B cell (primary cell): ENCODE measurements around the gene CDH16. TPM values are rescaled to one million over a fixed set of nuclear protein-coding genes. Genes with fewer than 3 reads are reported as not detected.

Experiments used
- ATAC-seq: fragments of 200-7000 bp; cut with Tn5 transposase; one replicate; pipeline ENCODE4 v1.10.0; 2021; ENCODE audit warnings: low read depth, mild to moderate bottlenecking, moderate number of reproducible peaks, moderate library complexity
- CTCF ChIA-PET: fragments of 350-600 bp; sonication (Branson Sonifier 250); formaldehyde crosslinking; loops from one replicate; lab custom pipeline; 2021; ENCODE audit warnings: antibody characterized with exemption, inconsistent platforms; lab: Charles Lee
- POLR2A ChIA-PET: fragments of 350-600 bp; sonication (Branson Sonifier 250); formaldehyde crosslinking; loops from one replicate; lab custom pipeline; 2021; ENCODE audit warnings: antibody characterized with exemption; lab: Charles Lee
- DNase-seq: peaks from one replicate; pipeline ENCODE4 v3.0.0; 2013
- H2AFZ ChIP-seq: 2 replicates; pipeline ENCODE4 v1.6.1; 2012; ENCODE audit warnings: mild to moderate bottlenecking, low read depth, low read length; ENCODE audit not compliant: insufficient read depth, poor library complexity, severe bottlenecking
- H3K27ac ChIP-seq, 2 donors: 1 replicate in 1 of 2; 2 replicates in 1 of 2; pipeline ENCODE4 v1.5.1; 2012 to 2013; ENCODE audit warnings: low read length in 2 of 2, mild to moderate bottlenecking in 2 of 2, moderate library complexity in 1 of 2
- H3K27me3 ChIP-seq, 4 experiments: fragments of 200-600 bp in 1 of 4; sonication (generic) in 1 of 4; replicated peaks in 1 of 4; 1 replicate in 2 of 4; 2 replicates in 2 of 4; pipeline versions ENCODE4 v1.6.1 to v1.7.0; 2013 to 2016; ENCODE audit warnings: low read length in 3 of 4, mild to moderate bottlenecking in 2 of 4, mixed read lengths in 1 of 4, moderate library complexity in 1 of 4; ENCODE audit not compliant: insufficient read depth in 4 of 4, control insufficient read depth in 3 of 4; ENCODE audit errors: control extremely low read depth in 1 of 4
- H3K36me3 ChIP-seq, 2 experiments: replicated peaks in 1 of 2; 1 replicate in 1 of 2; 2 replicates in 1 of 2; pipeline versions ENCODE4 v1.6.1 to v1.7.1; 2013; ENCODE audit warnings: low read length in 1 of 2; ENCODE audit not compliant: insufficient read depth in 2 of 2, control insufficient read depth in 1 of 2; ENCODE audit errors: control extremely low read depth in 1 of 2, extremely low read depth in 1 of 2
- H3K4me1 ChIP-seq, 2 donors: fragments of 200-600 bp in 1 of 2; sonication (generic) in 1 of 2; 1 replicate in 1 of 2; 2 replicates in 1 of 2; pipeline versions ENCODE4 v1.5.1 to v1.6.1; 2013 to 2017; ENCODE audit warnings: low read length in 2 of 2; ENCODE audit not compliant: control insufficient read depth in 2 of 2, insufficient read depth in 2 of 2
- H3K4me2 ChIP-seq: replicated peaks from 2 replicates; pipeline ENCODE3; 2012; ENCODE audit warnings: mild to moderate bottlenecking, low read depth, low read length; ENCODE audit not compliant: poor library complexity, severe bottlenecking
- H3K4me3 ChIP-seq, 5 experiments: fragments of 200-600 bp in 1 of 5; sonication (generic) in 1 of 5; 1 replicate in 3 of 5; 2 replicates in 2 of 5; pipeline versions ENCODE4 v1.5.1 to v1.7.0; 2011 to 2016; ENCODE audit warnings: low read length in 4 of 5, mild to moderate bottlenecking in 4 of 5, low read depth in 2 of 5, control low read depth in 1 of 5, moderate library complexity in 1 of 5; ENCODE audit not compliant: insufficient read depth in 1 of 5; ENCODE audit errors: control extremely low read depth in 1 of 5, extremely low read depth in 1 of 5
- H3K79me2 ChIP-seq: fragments of 200-600 bp; sonication (generic); one replicate; pipeline ENCODE4 v1.6.0; 2016; ENCODE audit warnings: low read length; ENCODE audit not compliant: control insufficient read depth, insufficient read depth
- H3K9ac ChIP-seq: fragments of 200-600 bp; sonication (generic); 2 replicates; pipeline ENCODE4 v1.6.1; 2017; ENCODE audit warnings: mild to moderate bottlenecking, low read length, moderate library complexity
- H3K9me3 ChIP-seq, 3 donors: one replicate each; pipeline versions ENCODE4 v1.6.1 to v1.7.1; 2013; ENCODE audit warnings: low read length in 2 of 3; ENCODE audit not compliant: control insufficient read depth in 2 of 3, insufficient read depth in 1 of 3; ENCODE audit errors: control extremely low read depth in 1 of 3
- H4K20me1 ChIP-seq: 2 replicates; pipeline ENCODE4 v1.6.0; 2012; ENCODE audit warnings: mild to moderate bottlenecking, low read length; ENCODE audit not compliant: insufficient read depth, control insufficient read depth, poor library complexity, severe bottlenecking
- H3K27ac Mint-ChIP-seq: one replicate; pipeline ENCODE4 v1.8.0; 2021; ENCODE audit warnings: mixed read lengths
- H3K27me3 Mint-ChIP-seq: one replicate; pipeline ENCODE4 v1.8.0; 2021; ENCODE audit warnings: mixed read lengths
- H3K4me1 Mint-ChIP-seq: one replicate; pipeline ENCODE4 v1.8.0; 2021; ENCODE audit warnings: mixed read lengths
- H3K4me3 Mint-ChIP-seq: one replicate; pipeline ENCODE4 v1.8.0; 2021; ENCODE audit warnings: mixed read lengths
- H3K9me3 Mint-ChIP-seq: one replicate; pipeline ENCODE4 v1.8.0; 2022; ENCODE audit warnings: mixed read lengths; ENCODE audit not compliant: insufficient read depth
- CTCF ChIP-seq: fragments of 200-600 bp; IDR thresholded peaks from one replicate; pipeline ENCODE4 v1.8.0; 2022; ENCODE audit warnings: antibody characterized with exemption, mild to moderate bottlenecking
- EZH2 ChIP-seq: IDR thresholded peaks from 2 replicates; pipeline ENCODE4 v1.6.1; 2012; ENCODE audit warnings: borderline replicate concordance, low read depth, mild to moderate bottlenecking, moderate library complexity, low read length; ENCODE audit not compliant: insufficient read depth, poor library complexity, severe bottlenecking
- WGBS: methylation state at CpG from one replicate; pipeline ENCODE4 v1.1.5; 2013; ENCODE audit warnings: missing lambda C conversion rate; ENCODE audit not compliant: insufficient coverage; 5-methylcytosine and 5-hydroxymethylcytosine counted together
- intact Hi-C: fragments of 100-400 bp; cut with micrococcal nuclease; formaldehyde crosslinking; loops from one replicate; pipeline ENCODE4 v1.10.0; 2022
- polyA plus RNA-seq: library from polyadenylated mRNA; depleted of rRNA; stranded (reverse); fragments of >200 nt; gene quantifications from 2 replicates; pipeline ENCODE4 v1.2.3, GENCODE V29; 2012
- total RNA-seq, 2 donors: library from RNA; stranded (reverse); fragments of 120-200 nt in 1 of 2; gene quantifications; 1 replicate in 1 of 2; 2 replicates in 1 of 2; pipeline versions ENCODE4 v1.2.3 to v1.2.4, GENCODE V29; 2013 to 2022

CDH16 gene
- total and polyA plus RNA-seq, 2 donors (not counting 1 experiment from before 2014, with no cell fraction given) = not detected

- no peak overlapping the region for H3K4me3 Mint-ChIP-seq
- peaks cover 7% of the 10 kb centered on the region for H3K79me2 ChIP-seq
Observed at GRCh38 chr16:66886321-66886720, 32.4 kb downstream of the CDH16 start.

DNA sequence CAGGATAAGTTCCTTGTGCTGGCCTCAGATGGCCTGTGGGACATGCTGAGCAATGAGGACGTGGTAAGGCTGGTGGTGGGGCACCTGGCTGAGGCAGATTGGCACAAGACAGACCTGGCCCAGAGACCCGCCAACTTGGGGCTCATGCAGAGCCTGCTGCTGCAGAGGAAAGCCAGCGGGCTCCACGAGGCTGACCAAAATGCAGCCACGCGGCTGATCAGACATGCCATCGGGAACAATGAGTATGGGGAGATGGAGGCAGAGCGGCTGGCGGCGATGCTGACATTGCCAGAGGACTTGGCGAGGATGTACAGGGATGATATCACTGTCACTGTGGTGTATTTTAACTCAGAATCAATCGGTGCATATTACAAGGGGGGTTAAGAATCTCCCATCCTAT lies 33.2 kb downstream of the CDH16 start:
- intact Hi-C loops = no loop called here
- Histone ChIP-seq H3K9me3 (no peaks in the 10 kb centered on the region), H3K4me2 (no peak overlapping the region), H3K36me3 (peaks cover 0 to 21% of the 10 kb centered on the region in 2 experiments), H3K4me1 (peaks cover 0 to 11% of the 10 kb centered on the region in 2 donors), H3K79me2 (peaks cover 12% of the 10 kb centered on the region), H2AFZ (no peak overlapping the region), H3K4me3 (no peak overlapping the region), H3K27ac (no peak overlapping the region), H3K9ac (no peak overlapping the region), H3K27me3 (no peaks in the 10 kb centered on the region), H4K20me1 (no peaks in the 10 kb centered on the region)
- POLR2A ChIA-PET = no interaction called here
- ATAC-seq (no peak), DNase-seq (no peak)
- 94% methylated on average over 7 of the region's 12 CpGs for WGBS
- Mint-ChIP-seq H3K4me3 (no peak overlapping the region), H3K9me3 (no peaks in the 10 kb centered on the region), H3K27me3 (no peaks in the 10 kb centered on the region), H3K27ac (no peak overlapping the region), H3K4me1 (peaks cover 5% of the 10 kb centered on the region)
- CTCF ChIA-PET = interaction anchor here (2.1 kb wide), 1 partner anchor 17 kb away, joined by 4 read pairs; no protein-coding TSS in a partner anchor
- TF ChIP-seq EZH2 (no peak), CTCF (no peak)

More at GRCh38 chr16:66886321-66886720, 32.4 kb downstream of the CDH16 start:
- no peak for TF ChIP-seq CTCF
- TF ChIP-seq EZH2 = no peak
- Histone ChIP-seq H3K27ac (no peak overlapping the region), H2AFZ (no peak overlapping the region), H3K9ac (no peak overlapping the region), H3K4me1 (peaks cover 0 to 4% of the 10 kb centered on the region in 2 donors), H3K27me3 (no peaks in the 10 kb centered on the region), H3K36me3 (peaks cover 0 to 21% of the 10 kb centered on the region in 2 experiments), H3K4me3 (no peak overlapping the region), H3K9me3 (no peaks in the 10 kb centered on the region), H3K4me2 (no peak overlapping the region), H4K20me1 (no peaks in the 10 kb centered on the region)
- no peaks in the 10 kb centered on the region for H3K27me3 Mint-ChIP-seq
- intact Hi-C loops = no loop called here
- ATAC-seq (no peak), DNase-seq (no peak)
- POLR2A ChIA-PET = no interaction called here
- 100% methylated on average over 1 of the region's 2 CpGs for WGBS
- H3K27ac Mint-ChIP-seq = no peak overlapping the region
- H3K4me1 Mint-ChIP-seq = peaks cover 4% of the 10 kb centered on the region
- H3K9me3 Mint-ChIP-seq = no peaks in the 10 kb centered on the region
- CTCF ChIA-PET = no interaction called here
